Activated CD8-positive, alpha-beta T cell treated with anti-CD3 and anti-CD28 coated beads for 36 hours (primary cell): ENCODE measurements around the gene GPR155. TPM values are rescaled to one million over a fixed set of nuclear protein-coding genes. Genes with fewer than 3 reads are reported as not detected.
A peak's percentile ranks its signal among the peaks of the same experiment; 100 is the strongest.

ENCODE experiments used
- ATAC-seq: fragments of 200-7000 bp; cut with Tn5 transposase; one replicate; pipeline ENCODE4 v1.10.0; 2021; ENCODE audit warnings: mild to moderate bottlenecking, moderate library complexity
- CTCF ChIA-PET: fragments of 350-600 bp; sonication (Branson Sonifier 250); formaldehyde crosslinking; loops from one replicate; lab custom pipeline; 2021; ENCODE audit warnings: antibody characterized with exemption; lab: Charles Lee
- POLR2A ChIA-PET: fragments of 350-600 bp; sonication (Branson Sonifier 250); formaldehyde crosslinking; loops from one replicate; lab custom pipeline; 2021; ENCODE audit warnings: antibody characterized with exemption; lab: Charles Lee
- DNase-seq: peaks from one replicate; pipeline ENCODE4 v3.0.0-alpha.2; 2020
- H3K27ac Mint-ChIP-seq: one replicate; pipeline ENCODE4 v1.8.0; 2021; ENCODE audit warnings: mild to moderate bottlenecking, mixed read lengths
- H3K27me3 Mint-ChIP-seq: one replicate; pipeline ENCODE4 v1.8.0; 2021; ENCODE audit warnings: mixed read lengths
- H3K36me3 Mint-ChIP-seq: one replicate; pipeline ENCODE4 v1.8.0; 2021; ENCODE audit warnings: low read depth, mixed read lengths
- H3K4me1 Mint-ChIP-seq: one replicate; pipeline ENCODE4 v1.8.0; 2021; ENCODE audit warnings: low read depth, mixed read lengths
- H3K4me3 Mint-ChIP-seq: one replicate; pipeline ENCODE4 v1.8.0; 2021; ENCODE audit warnings: mild to moderate bottlenecking, moderate library complexity, mixed read lengths
- H3K9me3 Mint-ChIP-seq: one replicate; pipeline ENCODE4 v1.8.0; 2021; ENCODE audit warnings: mixed read lengths
- CTCF ChIP-seq: fragments of 200-600 bp; IDR thresholded peaks from one replicate; pipeline ENCODE4 v1.8.0; 2022; ENCODE audit warnings: antibody characterized with exemption, mild to moderate bottlenecking
- intact Hi-C: fragments of 100-400 bp; cut with micrococcal nuclease; formaldehyde crosslinking; loops from one replicate; pipeline ENCODE4 v1.10.0; 2022
- total RNA-seq, 2 experiments: library from RNA; stranded (reverse); gene quantifications; one replicate each; pipeline ENCODE4 v1.2.3, GENCODE V29; 2021

GPR155 gene
- total RNA-seq, 2 experiments from 2014 or later: 13.3 to 15.3 TPM

DNA sequence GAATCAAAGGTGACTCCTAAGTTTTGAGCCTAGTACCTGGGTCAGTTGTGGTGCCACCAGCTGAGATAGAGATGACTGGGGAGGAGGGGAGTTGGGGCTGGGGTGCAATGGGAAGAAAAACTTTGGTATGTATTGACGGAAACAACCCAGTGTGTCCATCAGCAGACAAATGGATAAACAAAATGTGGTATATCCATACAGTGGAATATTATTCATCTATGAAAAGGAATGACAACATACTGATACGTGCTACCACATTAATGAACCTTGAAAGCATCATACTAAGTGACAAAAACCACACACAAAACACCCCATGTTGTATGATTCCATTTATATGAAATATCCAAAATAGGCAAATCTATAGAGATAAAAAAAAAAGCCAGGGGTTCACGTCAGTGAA lies 41.1 kb upstream of the GPR155 start:
- no peaks in the 10 kb centered on the region for H3K9me3 Mint-ChIP-seq
- H3K4me3 Mint-ChIP-seq: no peak overlapping the region
- POLR2A ChIA-PET: no interaction called here
- no peaks in the 10 kb centered on the region for H3K36me3 Mint-ChIP-seq
- CTCF ChIA-PET: interaction anchor here (0.9 to 1.8 kb wide), 2 partner anchors 9 to 65 kb away, joined by 3 to 10 read pairs; no protein-coding TSS in a partner anchor
- no peaks in the 10 kb centered on the region for H3K27me3 Mint-ChIP-seq
- no peak for DNase-seq
- H3K27ac Mint-ChIP-seq: no peak overlapping the region
- no peak for ATAC-seq
- peaks cover 13% of the 10 kb centered on the region for H3K4me1 Mint-ChIP-seq
- intact Hi-C loops: no loop called here
- TF ChIP-seq CTCF: no peak

DNA sequence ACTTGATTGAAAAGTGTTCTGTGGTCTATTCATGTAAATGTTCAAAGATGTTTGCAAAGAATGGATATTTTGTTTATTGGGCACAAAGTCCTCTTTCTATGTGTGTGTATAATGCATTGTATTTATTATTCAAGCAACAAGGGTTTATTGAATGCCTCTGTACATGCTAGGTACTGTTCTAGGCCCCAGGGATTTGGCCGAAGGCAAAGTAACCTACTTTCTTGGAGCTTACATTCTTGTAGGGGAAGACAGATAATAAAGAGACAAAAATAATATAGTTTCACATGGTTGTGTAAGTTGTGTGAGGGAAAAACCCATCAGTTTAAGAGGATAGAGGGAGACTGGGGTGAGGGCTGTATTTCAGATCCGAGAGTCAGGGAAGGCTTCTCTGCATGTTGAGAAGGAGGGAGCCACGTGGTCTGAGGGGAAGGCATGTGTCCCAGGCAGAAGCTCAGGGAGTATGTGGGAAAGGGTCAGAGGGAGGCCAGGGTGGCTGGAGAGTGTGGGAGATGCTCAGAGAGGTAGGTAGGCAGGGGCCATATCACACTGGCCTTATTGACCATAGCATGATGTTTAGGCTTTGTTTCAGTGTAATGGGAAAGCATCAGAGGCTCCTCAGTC lies 40.4 kb upstream of the GPR155 start:
- ATAC-seq (no peak), DNase-seq (no peak)
- Mint-ChIP-seq H3K9me3 (no peaks in the 10 kb centered on the region), H3K4me1 (peaks cover 13% of the 10 kb centered on the region), H3K4me3 (no peak overlapping the region), H3K36me3 (no peaks in the 10 kb centered on the region), H3K27ac (no peak overlapping the region), H3K27me3 (no peaks in the 10 kb centered on the region)
- no peak for TF ChIP-seq CTCF
- intact Hi-C loops: no loop called here
- ChIA-PET CTCF (interaction anchor here (0.9 to 1.8 kb wide), 3 partner anchors 8 to 65 kb away, joined by 3 to 10 read pairs (median 3); no protein-coding TSS in a partner anchor), POLR2A (interaction anchor here (0.7 to 1.0 kb wide), 2 partner anchors 10 to 12 kb away, joined by 3 read pairs; no protein-coding TSS in a partner anchor)

- DNase-seq (no peak), ATAC-seq (no peak)
- CTCF ChIA-PET: interaction anchor here (1.3 kb wide), 1 partner anchor 23 kb away, joined by 3 read pairs; no protein-coding TSS in a partner anchor
- H3K27me3 Mint-ChIP-seq: no peaks in the 10 kb centered on the region
- intact Hi-C loops: no loop called here
- no peak overlapping the region for H3K27ac Mint-ChIP-seq
- POLR2A ChIA-PET: no interaction called here
- no peaks in the 10 kb centered on the region for H3K36me3 Mint-ChIP-seq
- no peak overlapping the region for H3K4me3 Mint-ChIP-seq
- H3K4me1 Mint-ChIP-seq: peaks cover 13% of the 10 kb centered on the region
- TF ChIP-seq CTCF: no peak
- no peaks in the 10 kb centered on the region for H3K9me3 Mint-ChIP-seq
These were observed 37.7 kb upstream of the GPR155 start for GRCh38 chr2:174524527-174524926.

- TF ChIP-seq CTCF: peak; percentile 46
- CTCF ChIA-PET: interaction anchor here (0.6 to 3.3 kb wide), 7 partner anchors 22 to 127 kb away, joined by 3 to 33 read pairs (median 3); partner anchors contain the start of gene SCRN3
- POLR2A ChIA-PET: interaction anchor here (0.7 kb wide), 2 partner anchors 57 to 66 kb away, joined by 3 to 4 read pairs; no protein-coding TSS in a partner anchor
These were observed 35.7 kb upstream of the GPR155 start for GRCh38 chr2:174522553-174522952.

GRCh38 chr2:174518395-174518794 lies 31.6 kb upstream of the GPR155 start:
- TF ChIP-seq CTCF: no peak
- intact Hi-C loops: no loop called here
- CTCF ChIA-PET: interaction anchor here (1.0 to 2.3 kb wide), 5 partner anchors 15 to 55 kb away, joined by 3 to 13 read pairs (median 4); no protein-coding TSS in a partner anchor
- DNase-seq (no peak), ATAC-seq (no peak)
- no peaks in the 10 kb centered on the region for H3K36me3 Mint-ChIP-seq
- peaks cover 14% of the 10 kb centered on the region for H3K4me1 Mint-ChIP-seq
- H3K4me3 Mint-ChIP-seq: no peak overlapping the region
- POLR2A ChIA-PET: interaction anchor here (1.2 kb wide), 1 partner anchor 8 kb away, joined by 3 read pairs; no protein-coding TSS in a partner anchor
- H3K27me3 Mint-ChIP-seq: no peaks in the 10 kb centered on the region
- H3K9me3 Mint-ChIP-seq: no peaks in the 10 kb centered on the region
- H3K27ac Mint-ChIP-seq: no peak overlapping the region

More at GRCh38 chr2:174522553-174522952, 35.7 kb upstream of the GPR155 start:
- Mint-ChIP-seq H3K27ac (no peak overlapping the region), H3K36me3 (no peaks in the 10 kb centered on the region), H3K27me3 (no peaks in the 10 kb centered on the region), H3K4me1 (peaks cover 13% of the 10 kb centered on the region), H3K9me3 (no peaks in the 10 kb centered on the region), H3K4me3 (no peak overlapping the region)
- no peak for ATAC-seq
- intact Hi-C loops: loop anchor here (1.0 kb wide), 1 partner anchor 60 kb away; no protein-coding TSS in a partner anchor
- DNase-seq: no peak
